AG09319 (cell line): Measurements from ENCODE around the gene DNAJC16.

ENCODE experiments used
- DNase-seq: peaks from one replicate; pipeline ENCODE4 v3.0.0-alpha.2; 2010; ENCODE audit warnings: low read depth; ENCODE audit errors: extremely low read depth
- TF ChIP-seq, protein P1 (sequence below): IDR thresholded peaks from 2 replicates; pipeline ENCODE4 v1.5.1; 2011; ENCODE audit warnings: low read depth, mild to moderate bottlenecking, inconsistent platforms, low read length, moderate library complexity

DNAJC16 gene

GRCh38 chr1:15500184-15501178, 26.2 kb upstream of the DNAJC16 start:
- no peak for DNase-seq
- TF ChIP-seq, protein P1, sequence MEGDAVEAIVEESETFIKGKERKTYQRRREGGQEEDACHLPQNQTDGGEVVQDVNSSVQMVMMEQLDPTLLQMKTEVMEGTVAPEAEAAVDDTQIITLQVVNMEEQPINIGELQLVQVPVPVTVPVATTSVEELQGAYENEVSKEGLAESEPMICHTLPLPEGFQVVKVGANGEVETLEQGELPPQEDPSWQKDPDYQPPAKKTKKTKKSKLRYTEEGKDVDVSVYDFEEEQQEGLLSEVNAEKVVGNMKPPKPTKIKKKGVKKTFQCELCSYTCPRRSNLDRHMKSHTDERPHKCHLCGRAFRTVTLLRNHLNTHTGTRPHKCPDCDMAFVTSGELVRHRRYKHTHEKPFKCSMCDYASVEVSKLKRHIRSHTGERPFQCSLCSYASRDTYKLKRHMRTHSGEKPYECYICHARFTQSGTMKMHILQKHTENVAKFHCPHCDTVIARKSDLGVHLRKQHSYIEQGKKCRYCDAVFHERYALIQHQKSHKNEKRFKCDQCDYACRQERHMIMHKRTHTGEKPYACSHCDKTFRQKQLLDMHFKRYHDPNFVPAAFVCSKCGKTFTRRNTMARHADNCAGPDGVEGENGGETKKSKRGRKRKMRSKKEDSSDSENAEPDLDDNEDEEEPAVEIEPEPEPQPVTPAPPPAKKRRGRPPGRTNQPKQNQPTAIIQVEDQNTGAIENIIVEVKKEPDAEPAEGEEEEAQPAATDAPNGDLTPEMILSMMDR = no peak

- TF ChIP-seq, protein P1 = peak; percentile 72
- DNase-seq = no peak
These were observed 25.2 kb upstream of the DNAJC16 start for GRCh38 chr1:15501208-15502032.

DNA sequence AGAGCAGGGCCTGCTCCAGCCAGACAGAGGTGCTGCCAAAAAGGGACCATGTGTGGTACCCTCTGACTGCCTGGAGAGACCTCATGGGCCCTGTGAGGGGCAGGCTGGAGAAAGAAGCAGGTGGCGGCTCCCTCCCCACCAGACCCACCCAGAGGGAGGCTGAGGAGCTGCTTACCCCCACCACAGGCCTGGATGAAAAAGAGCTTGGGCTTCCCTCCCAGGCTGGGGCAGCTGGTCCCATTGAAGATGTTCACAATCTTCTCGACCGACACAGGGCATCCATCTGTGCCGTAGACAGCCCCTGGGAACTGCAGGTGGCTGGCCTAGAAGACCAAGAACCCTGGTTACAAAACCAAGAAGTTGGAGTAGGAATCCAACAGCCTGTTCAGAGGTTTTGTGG, 22.2 kb upstream of the DNAJC16 start:
- TF ChIP-seq, protein P1 = no peak
- DNase-seq = no peak

- DNase-seq = no peak
- TF ChIP-seq, protein P1 = no peak
These were observed 19.8 kb upstream of the DNAJC16 start for GRCh38 chr1:15506831-15507230.

DNA sequence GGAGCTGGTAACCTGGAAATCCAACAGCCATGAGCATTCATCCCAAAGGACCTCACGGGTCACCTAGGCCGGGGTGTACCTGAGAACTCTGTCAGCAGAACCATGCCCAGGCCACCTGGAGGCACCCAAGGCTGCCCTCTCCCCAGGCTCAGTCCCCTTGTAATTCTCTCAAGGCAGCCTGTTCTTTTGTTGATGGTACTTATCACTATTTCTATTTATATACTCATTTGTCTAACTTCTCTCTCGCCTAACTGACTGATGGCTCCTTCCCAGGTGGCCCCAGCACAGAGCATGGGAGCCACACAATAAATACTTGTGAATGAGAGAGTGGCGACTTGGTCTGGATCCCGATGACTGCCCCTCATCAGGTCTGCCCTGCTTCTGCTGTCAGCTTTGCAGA, 19.4 kb upstream of the DNAJC16 start:
- TF ChIP-seq, protein P1 = no peak
- DNase-seq = no peak

GRCh38 chr1:15508700-15509487, 17.8 kb upstream of the DNAJC16 start:
- TF ChIP-seq, protein P1 = no peak
- DNase-seq = no peak
